GM20000 (cell line): ENCODE measurements around the gene NANOS2.
A peak's percentile ranks its signal among the peaks of the same experiment; 100 is the strongest.

Source experiments
- DNase-seq: peaks from one replicate; pipeline ENCODE4 v3.0.0; 2012; ENCODE audit warnings: low spot score
- CTCF ChIP-seq: IDR thresholded peaks from 2 replicates; pipeline ENCODE4 v1.5.1; 2012; ENCODE audit warnings: mild to moderate bottlenecking, control low read depth; ENCODE audit errors: extremely low read depth, missing control alignments

The NANOS2 gene

GRCh38 chr19:45879055-45879454 lies 35.5 kb downstream of the NANOS2 start:
- DNase-seq, result no peak
- no peak for TF ChIP-seq CTCF

- TF ChIP-seq CTCF, result no peak
- no peak for DNase-seq
Measured at GRCh38 chr19:45878043-45878794, 36.4 kb downstream of the NANOS2 start.

DNA sequence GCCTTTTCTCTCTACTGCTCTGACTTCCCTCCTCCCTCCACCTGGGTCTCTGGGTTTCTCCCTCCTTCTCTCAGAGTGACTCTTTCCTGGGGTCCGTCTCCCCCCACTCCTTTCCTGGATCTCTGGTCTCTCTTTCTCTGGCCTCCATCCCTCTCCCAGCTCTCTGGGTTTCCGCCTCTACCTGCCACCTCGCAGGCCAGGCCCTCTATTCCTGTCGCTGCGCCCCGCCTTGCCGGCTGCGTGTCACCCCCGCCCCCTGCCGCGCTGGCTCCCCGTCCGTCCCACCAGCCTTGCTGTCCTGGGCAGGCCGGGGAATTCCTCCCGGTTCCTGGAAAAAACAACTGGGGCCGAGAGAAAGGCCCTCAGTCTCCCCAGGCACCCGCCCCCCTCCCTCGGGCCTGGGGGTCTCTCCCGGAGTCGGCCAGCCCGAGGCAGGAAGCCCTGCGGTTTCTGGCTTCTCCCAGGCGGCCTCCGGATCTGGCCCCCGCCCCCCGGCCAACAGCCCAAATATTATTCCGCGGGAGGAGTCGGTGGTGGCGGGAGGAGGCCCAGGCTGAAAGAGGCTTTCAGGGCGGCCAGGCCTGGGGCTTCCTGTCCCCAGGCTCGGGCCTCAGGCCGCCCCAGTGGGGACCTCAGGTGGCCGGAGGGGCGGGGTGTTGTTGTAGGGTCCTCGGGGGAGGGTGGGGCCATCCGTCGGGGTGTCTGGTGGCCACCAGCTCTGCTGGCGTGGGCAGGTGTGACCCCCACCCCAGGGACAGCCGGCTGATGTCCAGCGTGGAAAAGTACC lies 38.0 kb downstream of the NANOS2 start:
- TF ChIP-seq CTCF, result no peak

DNA sequence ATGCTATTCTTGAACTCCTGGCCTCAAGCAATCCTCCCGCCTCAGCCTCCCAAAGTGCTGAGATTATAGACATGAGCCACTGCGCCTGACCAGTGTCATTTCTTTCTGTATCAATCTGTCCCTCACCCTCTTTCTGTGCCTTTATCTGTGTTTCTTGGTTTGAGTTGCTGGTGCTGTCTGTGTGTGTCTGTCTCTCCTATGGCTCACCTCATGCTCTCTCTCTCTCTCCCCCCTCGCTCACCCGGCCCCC lies 38.5 kb downstream of the NANOS2 start:
- DNase-seq, result peak; percentile 80
- no peak for TF ChIP-seq CTCF

More for the DNA sequence above, 38.0 kb downstream of the NANOS2 start:
- peak; percentile 63 for DNase-seq

GRCh38 chr19:45874620-45874966 lies 40.0 kb downstream of the NANOS2 start:
- no peak for DNase-seq
- no peak for TF ChIP-seq CTCF

DNA sequence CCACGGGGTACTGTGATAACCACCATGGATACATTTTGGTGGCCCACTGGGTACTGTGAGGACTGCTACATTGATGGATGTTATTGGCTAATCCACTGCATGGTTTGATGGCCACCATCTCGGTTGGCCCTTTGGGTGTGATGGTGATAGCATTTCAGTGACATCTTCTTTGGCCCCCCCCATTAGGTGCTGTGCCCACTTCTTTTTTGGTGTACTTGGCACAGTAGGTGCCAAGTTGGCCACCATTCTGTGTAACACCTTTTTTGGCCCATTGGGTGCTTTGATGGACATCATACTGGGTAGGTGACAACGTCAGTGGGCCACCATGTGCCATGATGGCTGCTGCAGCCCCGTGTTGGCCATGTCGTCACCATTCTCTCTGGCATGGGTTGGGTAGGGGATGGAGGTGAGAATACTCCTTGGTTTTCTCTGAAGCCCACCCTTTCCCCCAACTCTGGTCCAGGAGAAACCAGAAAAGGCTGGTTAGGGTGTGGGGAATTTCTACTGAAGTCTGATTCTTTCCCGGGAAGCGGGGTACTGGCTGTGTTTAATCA lies 41.3 kb downstream of the NANOS2 start:
- no peak for DNase-seq
- no peak for TF ChIP-seq CTCF

DNA sequence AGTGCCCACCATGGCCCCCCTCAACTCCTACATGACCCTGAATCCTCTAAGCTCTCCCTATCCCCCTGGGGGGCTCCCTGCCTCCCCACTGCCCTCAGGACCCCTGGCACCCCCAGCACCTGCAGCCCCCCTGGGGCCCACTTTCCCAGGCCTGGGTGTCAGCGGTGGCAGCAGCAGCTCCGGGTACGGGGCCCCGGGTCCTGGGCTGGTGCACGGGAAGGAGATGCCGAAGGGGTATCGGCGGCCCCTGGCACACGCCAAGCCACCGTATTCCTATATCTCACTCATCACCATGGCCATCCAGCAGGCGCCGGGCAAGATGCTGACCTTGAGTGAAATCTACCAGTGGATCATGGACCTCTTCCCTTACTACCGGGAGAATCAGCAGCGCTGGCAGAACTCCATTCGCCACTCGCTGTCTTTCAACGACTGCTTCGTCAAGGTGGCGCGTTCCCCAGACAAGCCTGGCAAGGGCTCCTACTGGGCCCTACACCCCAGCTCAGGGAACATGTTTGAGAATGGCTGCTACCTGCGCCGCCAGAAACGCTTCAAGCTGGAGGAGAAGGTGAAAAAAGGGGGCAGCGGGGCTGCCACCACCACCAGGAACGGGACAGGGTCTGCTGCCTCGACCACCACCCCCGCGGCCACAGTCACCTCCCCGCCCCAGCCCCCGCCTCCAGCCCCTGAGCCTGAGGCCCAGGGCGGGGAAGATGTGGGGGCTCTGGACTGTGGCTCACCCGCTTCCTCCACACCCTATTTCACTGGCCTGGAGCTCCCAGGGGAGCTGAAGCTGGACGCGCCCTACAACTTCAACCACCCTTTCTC lies 42.3 kb downstream of the NANOS2 start:
- TF ChIP-seq CTCF, result no peak
- DNase-seq, result no peak
